HG02840 (cell line): ENCODE results near the gene CFAP299.

Experiments used
- ATAC-seq: cut with Tn5 transposase; IDR thresholded peaks from one replicate; pipeline ENCODE4 v1.9.1; 2021; ENCODE audit warnings: mild to moderate bottlenecking, moderate library complexity, moderate number of reproducible peaks; ENCODE audit not compliant: unreplicated experiment, low FRiP score

Gene CFAP299

DNA sequence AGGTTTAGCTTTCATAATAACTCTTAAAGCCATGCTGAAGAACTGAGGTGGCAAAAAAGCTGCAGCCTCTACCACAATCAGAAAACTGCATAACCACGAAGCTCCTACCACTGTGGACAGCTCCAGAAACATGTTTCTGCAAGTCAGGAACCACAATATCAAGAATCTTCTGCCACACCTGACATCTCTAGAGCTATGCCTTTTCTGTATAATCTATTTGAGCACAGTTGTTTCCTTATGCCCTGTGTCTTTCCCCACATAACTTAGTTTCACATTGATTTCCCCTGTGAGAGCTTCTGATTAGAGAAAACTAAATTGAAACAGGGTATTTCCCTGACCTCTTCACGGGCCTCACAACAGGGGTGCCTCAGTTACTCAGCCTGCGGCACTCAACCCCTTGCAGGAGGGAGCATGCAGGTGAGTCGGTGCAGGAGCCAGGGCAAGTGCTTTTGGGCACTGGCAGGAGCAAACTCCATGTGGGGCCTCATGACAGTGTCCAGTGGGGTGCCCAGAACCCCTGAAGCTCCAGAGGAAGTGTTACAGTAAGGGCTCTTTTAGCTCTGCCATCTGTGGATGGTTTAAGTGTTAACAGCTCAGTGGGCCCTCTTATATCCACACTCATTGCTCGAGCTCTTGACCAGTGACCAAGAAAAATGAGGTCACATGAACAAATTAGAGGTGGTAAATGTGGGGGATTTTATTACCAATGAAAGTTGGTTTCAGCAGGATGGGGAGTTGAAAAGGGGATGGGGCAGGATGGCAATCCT lies 562.2 kb downstream of the CFAP299 start:
- no peak for ATAC-seq

DNA sequence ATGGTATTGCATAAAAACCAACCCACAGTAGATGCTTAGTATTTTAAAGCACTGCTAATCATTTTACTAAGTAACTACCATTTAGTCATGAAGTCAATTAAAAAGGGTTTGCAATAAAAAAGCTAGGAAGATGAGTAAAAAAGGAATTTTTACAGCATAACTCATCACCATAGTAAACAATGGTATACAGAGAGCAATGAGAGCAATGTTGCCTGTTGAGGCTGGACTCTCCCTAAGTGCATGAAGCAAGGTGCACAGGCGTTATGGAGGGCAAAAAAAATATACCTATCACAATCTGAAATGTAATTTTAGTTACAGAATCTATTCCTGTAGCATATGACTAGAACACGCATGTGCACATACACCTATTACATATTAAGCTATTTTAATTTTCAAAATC lies 565.4 kb downstream of the CFAP299 start:
- ATAC-seq = no peak

DNA sequence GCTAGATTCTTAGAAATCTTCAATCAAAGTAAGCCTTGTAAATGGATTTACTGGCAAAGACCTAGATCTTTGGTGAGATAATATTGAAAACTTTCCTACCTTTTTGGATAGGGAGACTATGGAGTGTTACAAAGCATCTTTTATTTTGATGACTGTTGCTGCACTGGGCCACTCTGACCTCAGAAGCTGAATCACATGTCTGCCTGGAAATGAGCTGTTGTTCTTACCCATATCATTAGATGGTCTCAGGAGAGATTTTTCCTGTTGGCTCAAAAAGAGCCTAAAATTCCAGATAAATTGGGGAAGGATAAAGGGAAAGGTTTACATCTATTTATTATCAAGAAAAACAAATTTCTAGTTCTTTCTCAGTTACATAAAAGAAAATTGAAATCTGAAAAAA lies 567.5 kb downstream of the CFAP299 start:
- ATAC-seq = no peak

DNA sequence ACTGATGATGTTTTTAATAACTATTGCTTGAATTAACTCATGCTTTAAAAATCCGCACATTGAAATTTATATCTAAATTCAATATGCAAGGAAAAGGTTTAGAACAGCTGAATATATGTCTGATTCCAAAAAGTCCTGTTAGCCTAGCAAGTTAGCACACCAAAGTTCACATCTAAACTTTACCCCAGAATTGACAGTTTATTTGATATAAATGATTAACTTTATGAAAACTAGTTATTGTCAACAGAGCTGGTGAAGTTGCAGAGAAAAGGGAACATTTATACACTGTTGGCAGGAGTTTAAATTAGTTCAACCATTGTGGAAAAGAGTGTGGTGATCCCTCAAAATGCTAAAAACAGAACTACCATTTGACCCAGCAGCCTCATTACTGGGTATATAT lies 574.4 kb downstream of the CFAP299 start:
- ATAC-seq = no peak

DNA sequence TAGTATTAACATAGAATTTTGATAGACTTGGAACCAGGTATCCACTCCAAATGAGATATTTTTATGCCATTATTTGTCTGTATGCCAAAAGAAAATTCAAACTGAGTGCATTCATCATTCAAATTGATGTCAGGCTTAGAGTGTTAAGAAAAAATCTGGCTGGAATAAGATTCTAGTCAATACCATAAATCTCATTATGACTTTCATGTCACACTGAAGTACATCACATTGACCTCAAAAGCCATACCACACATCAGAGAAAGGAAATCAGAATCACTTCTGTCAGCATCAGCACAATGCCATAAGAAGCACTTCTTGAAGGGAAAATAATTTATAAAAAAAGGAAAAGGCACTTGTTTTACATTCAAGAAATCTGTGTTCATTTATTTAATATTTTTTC lies 575.9 kb downstream of the CFAP299 start:
- ATAC-seq = no peak

DNA sequence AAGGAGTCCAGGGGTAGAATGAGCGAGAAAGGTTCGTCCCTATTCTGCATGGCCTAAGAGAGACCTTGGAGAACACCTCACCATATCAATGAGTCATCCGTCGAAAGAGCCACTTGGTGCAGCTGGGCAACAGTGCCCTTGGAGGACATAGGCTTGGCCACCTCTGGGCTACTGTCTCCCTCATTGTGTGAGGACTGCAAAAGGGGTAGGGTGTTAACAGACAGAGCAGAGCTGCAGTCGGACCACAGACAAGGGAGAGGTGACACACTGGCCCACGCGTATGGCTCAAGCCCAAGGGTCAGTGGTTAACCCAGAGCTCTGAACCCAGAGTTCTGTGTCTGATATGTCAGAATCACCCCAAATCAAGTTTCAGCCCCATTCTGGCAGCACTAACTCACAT lies 576.8 kb downstream of the CFAP299 start:
- ATAC-seq = no peak

DNA sequence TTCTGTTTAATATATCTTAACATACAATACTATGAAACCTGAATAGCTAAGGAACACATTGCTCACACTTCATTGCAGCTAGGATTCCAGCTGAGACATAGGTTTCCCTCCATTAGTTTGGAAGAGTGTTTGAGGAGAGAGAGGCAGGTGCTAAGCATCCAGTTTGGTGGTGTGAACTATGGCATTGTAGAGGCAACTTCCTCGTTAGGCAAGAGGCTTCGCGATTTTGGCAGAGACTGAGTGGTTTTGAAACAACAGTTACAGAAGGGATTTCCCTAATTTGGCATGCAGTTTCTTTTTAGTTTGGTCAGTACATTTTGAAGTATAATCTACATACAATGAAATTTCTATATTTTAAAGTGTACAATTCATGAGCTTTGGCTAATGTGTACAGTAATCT lies 577.9 kb downstream of the CFAP299 start:
- peak; percentile 72 for ATAC-seq

DNA sequence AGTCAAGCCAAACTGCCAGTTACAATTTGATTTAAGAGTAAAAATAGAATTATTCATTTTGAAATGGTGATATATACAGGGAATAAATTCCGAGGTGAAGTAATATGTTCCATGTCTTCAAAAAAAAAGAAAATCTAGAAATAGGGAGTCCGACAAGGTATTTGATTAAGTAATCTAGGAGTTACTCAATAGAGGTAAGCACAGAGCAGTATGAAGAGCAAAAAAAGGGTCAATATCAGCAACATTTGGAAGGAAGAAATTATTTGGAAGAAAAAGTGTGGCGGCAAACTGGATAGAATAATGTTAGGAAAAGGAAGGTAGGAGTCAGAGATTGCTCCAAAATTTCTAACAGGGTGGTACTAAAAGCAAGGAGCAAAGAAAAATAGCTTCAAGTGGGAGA lies 581.2 kb downstream of the CFAP299 start:
- ATAC-seq = no peak

DNA sequence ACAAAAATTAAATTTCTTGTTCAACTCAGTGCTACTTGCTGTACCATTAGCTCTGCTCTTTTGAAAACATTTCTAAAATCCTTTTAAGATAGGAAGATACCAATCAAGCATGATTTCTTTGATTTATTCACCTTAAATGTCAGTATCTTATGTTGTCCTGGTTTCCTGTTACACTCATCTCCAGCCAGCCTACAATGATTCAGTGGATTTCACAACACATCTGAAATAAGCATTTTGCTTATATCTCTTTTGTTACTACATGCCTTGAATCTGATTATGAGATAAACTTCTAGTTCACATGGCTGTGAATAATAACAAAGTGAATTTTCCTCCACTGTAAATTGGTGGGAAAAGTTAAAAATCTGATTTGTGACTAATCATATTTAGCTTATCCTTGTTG lies 582.5 kb downstream of the CFAP299 start:
- no peak for ATAC-seq

DNA sequence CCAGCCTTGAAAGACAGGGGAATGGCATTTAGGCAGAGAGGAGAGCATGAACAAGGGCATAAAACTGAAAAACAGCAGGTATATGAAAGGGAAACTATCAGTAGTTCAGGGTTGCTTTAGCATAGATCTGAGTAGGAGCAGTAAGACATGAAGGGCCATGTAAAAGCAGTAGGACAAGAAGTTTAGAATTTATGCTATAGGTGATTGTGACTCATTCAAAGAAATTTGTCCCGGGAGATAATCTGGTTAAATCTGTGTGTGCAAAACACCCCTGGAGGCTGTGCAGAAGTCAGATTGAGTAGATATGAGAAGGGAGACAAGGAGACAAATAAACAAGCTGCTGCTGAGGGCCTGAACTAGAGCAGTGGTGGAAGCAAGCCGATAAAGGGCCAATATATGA lies 585.9 kb downstream of the CFAP299 start:
- no peak for ATAC-seq

DNA sequence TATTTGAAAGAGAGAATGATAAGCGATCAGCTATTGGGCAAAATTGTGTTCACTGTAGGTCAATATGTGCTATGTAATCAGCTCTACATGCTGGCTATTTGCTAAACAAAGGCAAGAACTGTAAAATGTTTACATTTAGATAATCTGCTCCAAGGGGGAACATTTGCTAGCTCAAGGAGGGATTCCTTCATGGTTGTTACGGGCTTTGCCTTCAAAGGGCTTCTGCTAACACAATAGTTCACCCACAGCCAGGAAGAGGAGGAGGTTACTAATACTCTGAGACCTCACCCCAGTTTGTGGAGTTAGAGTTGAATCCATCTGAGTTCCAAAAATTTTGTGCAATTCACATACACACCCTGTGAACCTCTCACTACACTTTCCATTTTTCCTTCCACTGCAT lies 587.4 kb downstream of the CFAP299 start:
- no peak for ATAC-seq

DNA sequence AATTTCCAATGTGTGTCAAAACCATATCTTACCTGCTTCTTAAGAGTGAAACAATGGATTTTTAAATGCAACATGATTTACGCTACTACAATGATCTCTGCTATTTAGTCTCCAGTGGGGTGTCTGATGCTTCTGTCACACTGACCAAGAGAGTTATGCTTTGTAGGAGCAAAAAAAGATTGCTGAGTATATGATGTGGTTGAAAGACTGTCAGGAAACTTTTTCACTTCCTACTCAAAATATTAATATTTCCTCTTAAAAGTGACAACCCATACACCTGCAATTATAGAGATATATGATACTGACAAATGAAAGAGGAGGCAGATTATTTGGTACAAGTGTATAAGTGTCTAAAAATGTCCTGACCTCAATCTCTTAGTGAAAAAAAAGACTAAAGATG lies 589.8 kb downstream of the CFAP299 start:
- ATAC-seq = no peak

DNA sequence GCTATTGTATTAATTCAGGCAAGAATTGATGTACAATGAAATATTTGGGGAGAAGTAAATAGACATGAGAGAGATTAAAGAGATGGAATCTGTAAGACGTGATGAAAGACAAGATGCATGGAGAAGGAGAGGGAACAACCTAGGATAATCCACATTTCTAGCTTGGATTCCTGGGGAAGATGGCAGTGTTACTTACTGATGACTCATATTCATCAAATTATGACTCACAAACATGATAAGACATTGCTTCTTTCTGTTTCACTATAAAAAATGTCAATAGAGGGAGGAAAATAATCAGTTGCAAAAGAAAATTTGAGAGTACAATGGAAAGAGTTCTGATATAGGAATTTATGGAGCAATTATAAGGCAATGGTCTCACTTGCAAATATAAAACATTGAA lies 590.9 kb downstream of the CFAP299 start:
- no peak for ATAC-seq

DNA sequence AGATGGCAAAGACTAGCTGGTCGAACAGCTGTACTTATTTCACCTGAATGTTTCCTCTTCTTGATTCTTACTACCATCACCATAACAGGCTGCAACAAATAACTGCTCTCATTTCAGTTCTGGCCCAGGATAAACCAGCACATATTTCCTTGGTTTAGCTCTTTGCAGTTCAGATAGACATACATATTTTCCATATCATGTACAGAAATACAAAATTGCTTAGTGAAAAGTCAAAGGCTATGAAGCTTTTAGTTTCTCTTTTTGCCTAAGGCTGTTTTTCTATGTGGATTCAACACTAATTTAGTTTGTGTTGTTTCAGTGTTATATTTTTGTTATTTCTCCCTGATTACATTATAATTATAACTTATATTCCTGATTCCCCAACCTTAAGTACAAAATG lies 591.4 kb downstream of the CFAP299 start:
- no peak for ATAC-seq

DNA sequence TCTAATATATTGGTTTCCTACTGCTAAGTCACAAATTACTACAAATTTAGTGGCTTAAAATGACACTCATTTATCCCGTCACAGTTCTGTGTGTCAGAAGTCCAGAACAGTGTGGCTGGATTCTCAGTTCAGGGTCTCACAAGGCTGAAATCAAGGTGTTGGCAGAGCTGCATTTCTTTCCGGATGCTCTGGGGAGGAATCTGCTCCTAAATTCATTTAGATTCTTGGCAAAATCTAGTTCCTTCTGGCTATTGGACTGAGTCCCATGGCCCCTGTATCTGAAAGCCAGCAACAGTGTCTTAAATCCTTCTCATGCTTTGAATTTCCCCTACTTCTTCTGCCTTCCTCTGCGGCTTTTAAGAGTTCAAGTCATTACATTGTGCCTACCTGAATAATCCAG lies 591.9 kb downstream of the CFAP299 start:
- ATAC-seq = no peak

DNA sequence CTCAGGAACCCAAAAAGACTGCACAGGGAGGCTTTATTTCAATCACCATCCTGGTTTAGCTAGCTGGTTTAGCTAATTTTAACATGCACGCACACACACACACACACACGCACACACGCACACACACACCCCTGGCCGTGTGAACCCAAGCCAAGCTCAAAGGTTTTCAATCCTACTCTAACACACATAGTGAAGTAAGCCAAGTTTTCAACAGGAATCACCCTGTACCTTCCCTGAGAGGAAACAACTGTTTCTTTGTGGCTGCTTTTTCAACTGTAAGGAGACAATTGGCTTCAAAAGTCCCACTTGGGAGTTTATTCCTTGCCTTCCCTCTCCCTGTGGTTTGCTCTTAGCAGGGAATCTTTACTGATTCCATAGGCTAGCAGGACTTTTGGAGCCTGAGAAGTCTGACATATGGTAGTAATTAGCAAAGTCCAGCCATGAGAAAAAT lies 596.1 kb downstream of the CFAP299 start:
- ATAC-seq = no peak

DNA sequence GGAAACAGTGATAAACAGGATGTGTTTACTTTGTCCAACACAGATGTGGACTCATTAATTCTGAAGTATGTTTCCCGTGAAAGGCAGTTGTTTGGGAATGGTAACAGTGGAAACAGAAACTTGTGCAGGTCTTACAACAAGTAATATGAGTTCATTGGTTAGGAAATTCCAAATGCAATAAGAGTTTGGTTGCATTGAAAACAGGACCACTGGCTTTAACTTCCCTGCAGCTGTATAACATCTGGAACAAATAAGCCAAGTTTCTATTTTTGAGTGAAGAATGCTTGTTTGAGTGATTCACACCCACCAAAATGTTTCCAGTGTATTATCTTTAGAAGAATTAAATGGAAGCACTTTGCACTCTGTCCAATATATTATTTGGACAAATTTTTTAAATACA lies 612.6 kb downstream of the CFAP299 start:
- no peak for ATAC-seq

DNA sequence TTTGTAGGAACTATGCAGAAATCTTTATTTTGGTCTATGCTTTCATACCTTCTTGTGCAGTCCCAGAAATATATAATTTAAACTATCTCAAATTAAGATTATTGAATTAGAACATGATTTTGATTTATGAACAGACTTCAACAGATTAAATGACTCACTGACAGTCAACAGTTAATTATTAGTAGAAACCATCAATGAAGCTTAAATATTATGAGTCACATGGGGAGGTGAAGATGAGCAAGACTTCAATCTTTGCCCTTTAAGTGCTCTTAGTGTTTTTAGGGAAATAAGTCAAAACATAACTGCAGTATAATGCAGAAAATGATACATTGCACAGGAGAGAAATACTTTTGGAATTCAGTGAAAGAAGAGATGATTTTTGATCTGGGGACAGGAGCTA lies 613.5 kb downstream of the CFAP299 start:
- no peak for ATAC-seq

DNA sequence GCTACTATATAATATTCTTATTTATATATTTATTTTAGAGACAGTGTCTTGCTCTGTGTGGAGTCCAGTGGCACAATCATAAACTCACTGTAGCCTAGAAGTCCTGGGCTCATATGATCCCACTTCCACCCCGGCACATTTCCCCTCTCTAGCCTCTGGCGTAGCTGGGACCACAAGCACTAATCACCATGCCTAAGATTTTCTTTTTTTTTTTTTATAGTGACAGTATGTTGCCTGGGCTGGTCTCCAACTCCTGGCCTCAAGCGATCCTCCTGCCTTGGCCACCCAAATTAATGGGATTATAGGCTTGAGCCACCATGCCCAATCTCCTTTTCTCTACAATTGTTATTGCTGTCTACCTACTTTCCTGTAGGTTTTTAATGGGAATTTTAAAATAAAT lies 620.9 kb downstream of the CFAP299 start:
- ATAC-seq = no peak

DNA sequence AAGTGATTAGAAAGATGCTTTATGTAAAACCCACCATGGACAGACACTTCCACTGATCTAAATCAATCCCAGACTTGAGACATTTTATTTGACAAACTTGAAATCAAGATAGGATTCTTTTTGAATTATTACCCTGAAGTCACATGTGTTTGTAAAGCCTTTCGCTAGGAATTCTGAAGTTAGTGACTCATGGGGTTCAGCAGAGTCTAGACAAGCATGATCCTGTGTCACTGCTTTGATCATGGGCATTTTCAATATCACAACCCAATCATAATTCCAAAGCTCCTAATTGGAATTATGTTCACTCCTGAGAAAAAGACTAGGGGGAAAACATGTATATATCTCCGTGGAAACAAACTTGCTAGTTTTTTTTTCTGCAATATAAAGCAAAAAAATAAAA lies 627.5 kb downstream of the CFAP299 start:
- no peak for ATAC-seq

DNA sequence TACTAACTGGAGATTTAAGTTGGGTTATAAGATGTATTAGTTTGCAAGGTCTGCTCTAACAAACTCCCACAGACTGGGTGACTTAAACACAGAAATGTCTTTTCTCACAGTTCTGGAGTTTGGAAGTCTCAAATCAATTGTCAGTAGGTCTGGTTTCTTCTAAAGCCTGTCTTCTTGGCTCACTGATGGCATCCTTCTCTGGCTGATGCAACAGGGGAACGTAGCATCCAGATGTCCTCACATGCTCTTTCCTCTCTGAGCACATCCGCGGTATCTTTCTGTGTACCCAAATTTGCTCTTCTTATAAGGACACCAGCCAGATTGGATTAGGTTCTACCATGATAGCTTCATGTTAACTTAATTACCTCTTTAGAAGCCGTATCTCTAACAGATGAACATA lies 631.8 kb downstream of the CFAP299 start:
- no peak for ATAC-seq

DNA sequence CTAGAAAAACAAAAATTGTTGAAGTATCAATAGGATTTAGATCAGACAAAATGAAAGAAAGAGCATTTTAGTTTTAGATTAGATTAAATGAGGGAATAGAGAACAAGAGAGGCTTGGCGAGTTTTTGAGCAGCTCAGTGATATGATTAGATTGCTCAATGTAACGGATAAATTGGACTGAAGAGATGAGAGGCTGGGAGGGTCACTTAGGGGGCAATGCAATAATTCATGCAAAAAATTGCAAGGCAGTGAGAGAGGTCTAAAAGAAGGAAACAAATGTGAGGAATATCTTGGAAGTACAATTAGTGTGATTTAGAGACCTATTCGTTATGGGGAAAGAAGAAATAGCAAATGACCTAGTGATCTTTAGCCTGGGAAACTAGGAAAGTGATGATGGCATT lies 644.7 kb downstream of the CFAP299 start:
- no peak for ATAC-seq

DNA sequence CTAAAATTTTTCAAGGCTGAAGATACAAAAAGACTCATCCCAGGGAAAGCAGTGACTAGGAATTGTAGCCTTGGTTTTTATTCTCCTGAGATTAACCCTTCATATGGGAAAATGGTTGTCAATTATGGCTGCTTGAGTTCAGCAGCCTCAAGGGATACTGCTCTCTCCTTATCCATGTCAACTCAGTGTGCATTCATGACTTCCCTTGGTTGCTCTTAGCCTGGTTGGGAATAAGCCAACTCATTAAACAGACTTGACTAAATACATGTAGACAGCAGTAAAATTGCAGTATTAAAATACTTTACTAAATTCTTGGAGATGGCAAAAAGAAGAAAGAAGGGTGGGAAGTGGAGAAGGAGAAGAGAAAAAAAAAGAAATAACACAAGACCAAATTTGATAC lies 650.5 kb downstream of the CFAP299 start:
- no peak for ATAC-seq
